GM19240 (cell line): Measurements from ENCODE around the gene C16orf82.

ENCODE experiments used
- DNase-seq: peaks from one replicate; pipeline ENCODE4 v3.0.0; 2011; ENCODE audit warnings: low spot score; ENCODE audit not compliant: insufficient read length

The C16orf82 gene

GRCh38 chr16:27088216-27088615 lies 21.5 kb downstream of the C16orf82 start:
- DNase-seq: no peak

GRCh38 chr16:27096375-27096774 lies 29.6 kb downstream of the C16orf82 start:
- no peak for DNase-seq

GRCh38 chr16:27097800-27098230 lies 31.1 kb downstream of the C16orf82 start:
- DNase-seq: no peak

- DNase-seq: no peak
These were observed 31.8 kb downstream of the C16orf82 start for GRCh38 chr16:27098366-27099049.

GRCh38 chr16:27102701-27103575 lies 36.2 kb downstream of the C16orf82 start:
- no peak for DNase-seq

GRCh38 chr16:27103954-27104353 lies 37.2 kb downstream of the C16orf82 start:
- DNase-seq: no peak

- no peak for DNase-seq
These were observed 39.6 kb downstream of the C16orf82 start for GRCh38 chr16:27106305-27106704.

GRCh38 chr16:27107185-27107592 lies 40.5 kb downstream of the C16orf82 start:
- no peak for DNase-seq

GRCh38 chr16:27108051-27108770 lies 41.5 kb downstream of the C16orf82 start:
- no peak for DNase-seq

GRCh38 chr16:27108826-27109665 lies 42.3 kb downstream of the C16orf82 start:
- no peak for DNase-seq

GRCh38 chr16:27109666-27110523 lies 43.2 kb downstream of the C16orf82 start:
- DNase-seq: peak; percentile 33

GRCh38 chr16:27110524-27110896 lies 43.8 kb downstream of the C16orf82 start:
- DNase-seq: no peak

GRCh38 chr16:27111486-27111885 lies 44.8 kb downstream of the C16orf82 start:
- DNase-seq: no peak

- DNase-seq: no peak
These were observed 45.5 kb downstream of the C16orf82 start for GRCh38 chr16:27112093-27112811.

GRCh38 chr16:27113341-27113841 lies 46.7 kb downstream of the C16orf82 start:
- DNase-seq: no peak

GRCh38 chr16:27114006-27114405 lies 47.3 kb downstream of the C16orf82 start:
- no peak for DNase-seq

- no peak for DNase-seq
These were observed 51.8 kb downstream of the C16orf82 start for GRCh38 chr16:27118526-27118925.
